Superior temporal gyrus (tissue), 1 donor: ENCODE results near the gene DTYMK.

ENCODE experiments used
- DNase-seq: peaks from one replicate; pipeline ENCODE4 v3.0.0-alpha.2; 2016; ENCODE audit errors: extremely low spot score

Gene DTYMK

GRCh38 chr2:241649927-241650326 lies 36.7 kb downstream of the DTYMK start:
- DNase-seq: no peak

DNA sequence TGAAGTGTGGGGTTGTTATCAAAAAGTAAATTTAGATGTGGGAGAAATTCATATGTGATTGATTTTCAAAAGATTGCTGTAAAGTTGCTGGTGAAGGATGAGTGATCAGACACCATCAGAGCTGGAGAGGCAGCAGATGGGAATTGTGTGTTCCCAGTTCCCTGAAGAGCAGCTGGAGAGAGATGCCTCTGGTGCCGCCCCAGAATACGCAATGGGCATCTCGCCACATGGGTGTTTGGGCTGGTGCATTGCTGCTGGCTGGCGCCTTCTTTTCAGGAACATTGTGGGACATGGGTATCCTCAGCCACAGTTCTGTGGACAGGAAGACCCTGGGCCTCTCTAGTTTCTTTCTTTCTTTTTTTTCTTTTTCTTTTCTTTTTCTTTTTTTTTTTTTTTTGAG lies 37.2 kb downstream of the DTYMK start:
- peak; percentile 46 for DNase-seq

DNA sequence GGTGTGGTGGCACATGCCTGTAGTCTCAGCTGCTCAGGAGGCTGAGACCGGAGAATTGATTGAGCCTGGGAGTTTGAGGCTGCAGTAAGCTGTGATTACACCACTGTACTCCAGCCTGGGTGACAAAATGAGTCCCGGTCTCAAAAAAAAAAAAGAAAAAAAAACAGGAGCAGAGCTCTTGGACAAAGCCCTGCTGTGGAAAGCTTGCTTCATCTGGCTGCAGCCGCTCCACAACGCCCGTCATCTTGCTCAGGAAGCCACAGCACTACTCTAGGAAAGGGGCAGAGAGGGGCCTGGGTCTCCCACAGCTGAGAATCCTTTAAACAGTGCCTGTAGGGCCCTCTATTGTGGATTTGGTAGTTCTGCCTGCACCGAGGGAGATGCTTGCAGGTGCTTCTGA lies 38.2 kb downstream of the DTYMK start:
- DNase-seq: no peak

DNA sequence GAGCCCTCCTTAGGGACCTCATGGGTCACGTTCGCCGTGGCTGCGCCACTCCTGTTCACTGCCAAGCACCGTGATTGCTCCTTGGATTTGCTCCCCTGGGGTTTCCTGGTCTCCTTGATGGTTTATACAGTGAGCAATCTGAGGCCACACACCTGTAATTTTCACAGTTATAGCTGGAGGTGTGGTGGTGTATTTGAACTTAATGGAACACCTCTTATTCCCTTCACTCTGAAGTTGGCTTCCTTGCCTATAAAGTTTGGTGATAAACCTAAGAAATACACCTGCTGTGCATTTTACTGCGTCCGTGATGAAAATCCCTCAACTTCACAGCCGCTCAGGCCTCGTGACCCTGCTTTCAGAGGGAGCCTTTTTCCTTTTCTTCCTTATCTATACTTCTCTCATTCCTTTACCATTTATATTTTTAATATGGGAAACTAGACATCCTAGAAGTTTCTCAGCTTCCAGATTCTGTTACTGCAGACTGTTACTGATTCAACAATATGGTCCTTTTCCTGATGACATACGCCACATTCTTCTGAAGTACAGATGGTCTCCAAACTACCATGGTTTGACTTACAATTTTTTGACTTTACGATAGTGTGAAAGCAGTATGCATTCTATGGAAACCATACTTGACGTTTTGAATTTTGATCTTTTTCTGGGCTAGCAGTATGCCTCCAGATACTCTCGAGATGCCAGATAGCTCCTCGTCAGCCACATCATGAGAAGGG lies 40.5 kb downstream of the DTYMK start:
- no peak for DNase-seq

GRCh38 chr2:241645056-241645914 lies 41.3 kb downstream of the DTYMK start:
- no peak for DNase-seq

- DNase-seq: no peak
Observed at GRCh38 chr2:241641631-241642030, 45.0 kb downstream of the DTYMK start.

GRCh38 chr2:241640165-241640795 lies 46.3 kb downstream of the DTYMK start:
- no peak for DNase-seq

DNA sequence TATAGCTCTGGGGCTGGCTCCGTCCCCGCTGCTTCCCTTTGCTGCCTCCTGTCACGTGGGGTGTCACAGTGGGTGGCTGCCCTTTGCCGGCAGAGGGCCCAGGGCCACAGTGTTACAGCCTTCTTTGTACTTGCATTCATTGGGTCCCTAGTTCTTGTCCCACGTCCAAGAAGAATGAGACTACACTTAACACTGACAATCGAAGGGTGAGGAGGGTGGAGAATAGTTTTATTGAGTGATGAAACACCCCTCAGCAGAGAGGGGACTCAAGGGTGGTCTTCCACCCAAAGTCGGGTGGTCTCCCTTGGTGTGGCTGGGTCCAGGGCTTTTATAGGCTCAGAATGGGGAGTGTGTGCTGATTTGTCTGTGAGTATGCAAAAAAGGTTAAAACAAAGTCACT lies 47.2 kb downstream of the DTYMK start:
- DNase-seq: no peak

GRCh38 chr2:241638940-241639339 lies 47.7 kb downstream of the DTYMK start:
- no peak for DNase-seq

GRCh38 chr2:241637795-241638660 lies 48.6 kb downstream of the DTYMK start:
- DNase-seq: no peak

DNA sequence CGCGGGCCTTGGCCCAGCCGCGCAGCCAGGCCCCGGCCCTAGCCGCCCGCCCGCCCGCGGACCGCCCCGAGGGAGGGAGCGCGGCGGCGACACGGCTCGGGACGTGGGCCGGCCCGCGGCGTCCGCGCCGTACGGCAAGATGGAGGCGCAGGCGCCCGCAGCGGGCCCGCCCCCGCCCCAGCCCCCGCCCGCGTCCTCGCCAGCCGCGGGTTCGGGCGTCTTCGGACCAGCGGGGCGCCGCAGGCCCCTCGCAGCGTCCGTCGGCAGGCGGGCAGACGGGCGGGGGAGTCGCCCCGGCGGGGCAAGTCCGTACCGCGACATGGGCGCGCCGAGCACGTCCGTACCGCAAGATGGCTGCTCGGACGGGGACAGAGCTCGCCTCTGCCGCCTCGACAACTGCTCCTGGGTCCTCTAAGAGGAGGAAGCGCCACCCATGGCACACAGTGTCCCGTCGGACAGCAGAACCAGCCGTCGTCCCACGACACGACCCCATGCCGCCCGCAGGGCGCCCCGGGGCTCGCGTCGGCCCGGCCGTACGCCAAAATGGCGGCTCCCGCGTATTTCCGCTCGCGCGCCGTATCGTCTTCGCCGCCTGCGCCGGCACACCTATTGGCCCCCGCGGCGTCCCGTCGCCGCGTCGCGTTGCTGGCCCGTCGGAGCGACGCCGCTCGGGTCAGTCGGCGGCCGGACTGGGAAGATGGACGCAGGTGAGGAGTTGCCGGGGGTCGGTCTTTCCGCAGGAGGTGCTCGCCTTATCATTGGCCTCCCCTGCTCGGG lies 49.4 kb downstream of the DTYMK start, which contains the start of the genes ATG4B and THAP4:
ATG4B (plus strand) TSS at position 676 of the 777 bp plus-strand sequence; CDS start at position 698, 22 bp downstream.
THAP4 (minus strand) TSS at position 141 of the 777 bp plus-strand sequence. CDS start 141 bp downstream, outside the sequence.
- DNase-seq: peak; percentile 89

DNA sequence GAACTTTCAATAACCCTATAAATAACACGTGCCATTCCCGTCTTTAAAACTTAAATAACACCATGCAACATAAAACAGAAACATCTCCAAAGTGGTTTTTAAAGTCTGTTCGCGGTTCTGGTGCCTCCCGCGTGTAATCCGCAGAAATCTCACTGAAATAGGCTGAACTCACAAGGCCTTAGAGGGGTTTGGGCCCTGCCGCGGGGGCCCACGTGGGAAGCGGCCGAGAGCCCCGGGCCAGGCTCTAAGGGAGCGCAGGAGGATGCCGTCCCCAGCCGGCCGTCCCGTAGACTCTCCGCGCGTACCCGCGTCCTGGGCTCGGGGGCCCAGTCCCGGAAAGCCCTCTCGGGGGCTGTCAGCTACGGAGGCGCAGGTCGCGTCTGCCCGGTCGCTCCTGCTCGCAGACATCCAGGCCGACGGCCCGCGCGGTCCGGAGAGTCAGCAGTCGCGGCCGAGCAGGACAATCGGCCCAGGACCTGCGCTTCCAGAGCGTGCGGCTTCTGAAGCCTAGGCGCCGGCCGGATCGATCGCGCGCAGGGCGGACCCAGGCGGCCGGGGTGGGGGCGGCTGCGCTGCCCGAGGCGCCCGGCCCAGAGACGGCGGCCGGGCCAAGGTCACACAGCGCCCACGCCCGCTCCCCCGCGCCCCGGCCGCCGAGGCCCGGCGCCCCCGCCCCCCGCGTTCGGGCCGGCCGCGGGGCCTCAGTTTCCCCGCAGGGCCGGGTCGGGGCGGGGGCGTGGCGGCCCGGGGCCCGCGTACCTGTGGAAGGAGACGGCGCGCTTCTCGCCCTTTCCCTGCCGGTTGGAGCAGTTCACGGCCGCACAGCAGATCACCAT lies 50.2 kb downstream of the DTYMK start:
- no peak for DNase-seq

DNA sequence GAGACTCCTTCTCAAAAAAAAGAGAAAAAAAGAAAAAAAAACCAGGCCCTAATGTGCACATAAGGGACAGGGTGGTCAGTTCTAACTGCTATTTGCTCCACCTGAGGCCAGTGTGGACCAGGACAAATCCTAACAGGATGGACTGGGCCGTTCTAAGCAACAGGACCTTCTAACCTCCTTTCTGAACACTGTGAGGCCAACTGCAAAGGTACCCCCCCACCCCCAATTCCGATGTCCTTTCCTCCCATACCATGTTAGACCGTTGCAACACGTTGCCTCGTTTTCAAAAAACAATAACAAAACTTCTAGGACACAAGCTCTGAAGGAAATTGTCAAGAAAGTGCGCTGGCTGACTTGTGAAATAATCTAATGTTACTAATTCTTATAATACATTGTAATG lies 50.9 kb downstream of the DTYMK start:
- DNase-seq: no peak

GRCh38 chr2:241633561-241633960 lies 53.1 kb downstream of the DTYMK start:
- no peak for DNase-seq

DNA sequence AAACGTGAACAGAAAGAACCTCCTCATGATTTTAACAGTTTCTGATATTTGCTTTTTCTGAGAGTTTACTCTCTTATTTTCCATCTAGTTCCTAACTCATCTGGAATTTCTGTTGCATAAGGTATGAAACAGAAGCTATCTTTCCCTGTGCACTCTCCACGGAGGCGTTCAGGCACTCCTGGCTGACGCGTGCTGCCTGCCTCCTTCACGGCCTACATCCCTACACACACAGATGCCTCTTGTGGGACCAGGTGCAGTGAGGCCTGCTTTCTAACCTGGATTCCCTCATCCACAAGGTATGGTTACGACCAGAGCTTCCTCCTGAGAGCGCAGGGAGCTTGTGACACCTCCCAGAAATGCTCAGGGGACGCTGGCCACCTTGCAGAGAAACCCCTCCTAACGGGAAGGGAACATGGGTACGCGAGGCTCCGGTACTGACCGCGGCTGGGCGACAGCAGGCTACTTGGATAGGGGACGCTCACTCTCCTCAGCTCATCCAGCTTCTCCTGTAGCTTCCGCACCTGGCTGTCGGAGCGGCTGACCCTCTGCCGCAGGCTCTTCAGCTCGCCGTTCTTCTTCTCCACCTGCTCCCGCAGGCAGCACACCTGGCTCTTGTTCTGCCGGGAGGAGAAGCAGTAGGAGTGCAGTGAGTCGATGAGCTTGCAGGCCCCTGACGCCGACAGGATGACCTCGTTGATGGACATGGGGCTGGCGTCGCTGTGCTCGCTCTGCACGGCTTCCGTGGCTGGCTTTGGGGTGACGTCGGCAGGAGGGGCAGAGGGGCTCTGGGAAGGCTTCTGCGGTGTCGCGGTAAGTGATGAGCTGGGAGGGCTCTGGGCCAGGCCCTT lies 53.9 kb downstream of the DTYMK start:
- DNase-seq: no peak

DNA sequence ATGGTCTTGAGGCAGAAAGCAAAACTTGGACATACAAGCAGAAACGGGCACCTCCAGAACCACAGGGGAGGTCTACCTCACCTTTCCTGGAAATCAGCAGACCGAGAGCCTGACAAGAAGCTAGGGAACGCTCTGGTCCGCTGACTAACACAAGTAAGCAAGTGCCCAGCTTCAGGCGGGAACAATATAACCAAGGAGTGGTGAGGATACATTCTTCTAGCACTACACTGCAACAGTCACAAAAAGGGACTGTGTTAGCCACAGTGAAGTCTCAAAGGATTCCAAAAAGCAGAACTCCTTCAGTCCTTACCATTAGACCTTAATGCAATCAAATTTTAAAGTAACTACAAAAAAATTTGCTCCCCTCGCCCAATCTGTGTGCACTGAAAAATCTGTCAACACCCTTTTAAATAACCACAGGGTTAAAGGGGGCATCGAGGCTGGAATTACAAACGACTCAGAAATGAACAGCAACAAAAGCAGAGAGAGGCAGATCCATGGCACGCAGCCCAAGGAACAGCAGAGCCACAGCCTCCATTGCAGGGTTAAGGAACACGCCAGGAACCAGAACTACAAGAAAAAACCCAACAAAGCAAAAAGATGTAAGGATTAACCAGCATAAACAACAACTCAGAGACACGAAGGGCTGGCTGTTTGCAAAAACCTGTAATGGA lies 56.7 kb downstream of the DTYMK start:
- DNase-seq: no peak

- no peak for DNase-seq
Observed at GRCh38 chr2:241627675-241628074, 58.9 kb downstream of the DTYMK start.
